Ascending aorta (tissue), 2 donors: ENCODE results near the gene SSTR3. TPM values are rescaled to one million over a fixed set of nuclear protein-coding genes. Genes with fewer than 3 reads are reported as not detected.

Source experiments
- DNase-seq, 2 donors: peaks; one replicate each; pipeline ENCODE4 v3.0.0-alpha.2; 2019; ENCODE audit warnings: low spot score in 2 of 2
- H3K27ac ChIP-seq, 2 donors: fragments of 200-600 bp; sonication (generic); one replicate each; pipeline ENCODE4 v1.5.1; 2016 to 2017; ENCODE audit warnings: mild to moderate bottlenecking in 1 of 2
- H3K27me3 ChIP-seq: fragments of 200-600 bp; sonication (generic); one replicate; pipeline ENCODE4 v1.5.1; 2017
- H3K36me3 ChIP-seq, 2 donors: fragments of 200-600 bp; sonication (generic); one replicate each; pipeline ENCODE4 v1.5.1; 2016
- H3K4me1 ChIP-seq, 2 donors: fragments of 200-600 bp; sonication (generic); one replicate each; pipeline ENCODE4 v1.5.1; 2016 to 2017; ENCODE audit warnings: mild to moderate bottlenecking in 1 of 2
- H3K4me3 ChIP-seq, 2 donors: fragments of 200-600 bp; sonication (generic); one replicate each; pipeline ENCODE4 v1.5.1; 2016 to 2017; ENCODE audit warnings: mild to moderate bottlenecking in 1 of 2
- H3K9me3 ChIP-seq, 2 donors: fragments of 200-600 bp; sonication (generic); one replicate each; pipeline ENCODE4 v1.5.1; 2016
- CTCF ChIP-seq, 3 experiments: fragments of 200-600 bp in 2 of 3; fragments of 450-650 bp in 1 of 3; sonication (generic) in 2 of 3; IDR thresholded peaks; one replicate each; pipeline ENCODE4 v1.5.1; 2016 to 2019; ENCODE audit warnings: antibody characterized with exemption in 3 of 3, mild to moderate bottlenecking in 1 of 3, moderate library complexity in 1 of 3
- intact Hi-C: fragments of 100-400 bp; cut with DNase I; formaldehyde crosslinking; loops from one replicate; pipeline ENCODE4 v1.15.1; 2023
- total RNA-seq: library from RNA; depleted of rRNA; stranded (reverse); fragments of >200 nt; gene quantifications from one replicate; pipeline ENCODE4 v1.1.0, GENCODE V29; 2016

SSTR3 gene
- total RNA-seq, 1 donor from 2014 or later, result not detected

DNA sequence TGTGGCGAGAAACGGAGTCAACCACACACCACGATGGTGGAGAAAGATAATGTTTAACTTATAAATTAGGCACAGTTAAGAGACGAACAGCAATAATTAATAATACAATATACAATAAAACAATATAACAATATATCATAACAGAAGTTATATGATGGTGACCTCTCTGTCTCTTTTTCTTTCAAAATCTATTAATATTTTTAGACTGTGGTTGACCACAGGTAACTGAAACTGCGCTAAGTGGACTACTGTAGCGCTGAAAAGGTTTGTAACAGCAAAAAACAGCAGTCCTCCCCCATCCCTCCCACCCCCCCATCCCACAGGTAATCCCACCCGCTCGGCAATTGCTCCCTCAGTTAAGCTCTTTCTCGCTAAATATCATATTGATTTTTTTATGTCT is 3.6 kb upstream of the SSTR3 start:
- no peak for TF ChIP-seq CTCF (IDR thresholded peaks at IDR 0.05)
- intact Hi-C loops, result no loop called here
- Histone ChIP-seq H3K27ac (no peak overlapping the region), H3K36me3 (no peaks in the 10 kb centered on the region), H3K4me1 (peaks cover 0 to 3% of the 10 kb centered on the region in 2 donors), H3K4me3 (no peak overlapping the region), H3K27me3 (no peaks in the 10 kb centered on the region), H3K9me3 (no peaks in the 10 kb centered on the region)
- DNase-seq, result no peak

GRCh38 chr22:37214731-37215030 is 2.4 kb upstream of the SSTR3 start:
- DNase-seq, result no peak
- TF ChIP-seq CTCF (IDR thresholded peaks at IDR 0.05), result no peak
- intact Hi-C loops, result no loop called here
- H3K4me3 ChIP-seq, result no peak overlapping the region
- H3K4me1 ChIP-seq, result peaks cover 0 to 3% of the 10 kb centered on the region in 2 donors
- no peaks in the 10 kb centered on the region for H3K9me3 ChIP-seq
- H3K27ac ChIP-seq, result no peak overlapping the region
- no peaks in the 10 kb centered on the region for H3K36me3 ChIP-seq
- no peaks in the 10 kb centered on the region for H3K27me3 ChIP-seq

- H3K27me3 ChIP-seq, result no peaks in the 10 kb centered on the region
These were observed 1.9 kb upstream of the SSTR3 start for GRCh38 chr22:37213941-37214730.

GRCh38 chr22:37213218-37213855 is 1.1 kb upstream of the SSTR3 start:
- Histone ChIP-seq H3K36me3 (no peaks in the 10 kb centered on the region), H3K4me1 (peaks cover 0 to 3% of the 10 kb centered on the region in 2 donors), H3K27me3 (no peaks in the 10 kb centered on the region), H3K27ac (no peak overlapping the region), H3K4me3 (no peak overlapping the region), H3K9me3 (no peaks in the 10 kb centered on the region)
- DNase-seq, result no peak
- intact Hi-C loops, result no loop called here
- TF ChIP-seq CTCF (IDR thresholded peaks at IDR 0.05), result no peak

More at GRCh38 chr22:37213941-37214730, 1.9 kb upstream of the SSTR3 start:
- no peaks in the 10 kb centered on the region for H3K36me3 ChIP-seq
- intact Hi-C loops, result no loop called here
- no peak for DNase-seq
- no peaks in the 10 kb centered on the region for H3K9me3 ChIP-seq
- TF ChIP-seq CTCF (IDR thresholded peaks at IDR 0.05), result no peak
- peaks cover 0 to 3% of the 10 kb centered on the region in 2 donors for H3K4me1 ChIP-seq
- H3K27ac ChIP-seq, result no peak overlapping the region
- no peak overlapping the region for H3K4me3 ChIP-seq

- Histone ChIP-seq H3K36me3 (no peaks in the 10 kb centered on the region), H3K27me3 (no peaks in the 10 kb centered on the region), H3K4me1 (peaks cover 0 to 3% of the 10 kb centered on the region in 2 donors), H3K27ac (no peak overlapping the region), H3K4me3 (no peak overlapping the region), H3K9me3 (no peaks in the 10 kb centered on the region)
- DNase-seq, result no peak
- TF ChIP-seq CTCF (IDR thresholded peaks at IDR 0.05), result no peak
- intact Hi-C loops, result no loop called here
These were observed 457 bp downstream of the SSTR3 start for GRCh38 chr22:37211866-37212173.
